Measurements from ENCODE around the gene PPAN. TPM values are rescaled to one million over a fixed set of nuclear protein-coding genes. Genes with fewer than 3 reads are reported as not detected.

The PPAN gene
- total RNA-seq, 1 donor from 2014 or later, result 88.7 TPM

DNA sequence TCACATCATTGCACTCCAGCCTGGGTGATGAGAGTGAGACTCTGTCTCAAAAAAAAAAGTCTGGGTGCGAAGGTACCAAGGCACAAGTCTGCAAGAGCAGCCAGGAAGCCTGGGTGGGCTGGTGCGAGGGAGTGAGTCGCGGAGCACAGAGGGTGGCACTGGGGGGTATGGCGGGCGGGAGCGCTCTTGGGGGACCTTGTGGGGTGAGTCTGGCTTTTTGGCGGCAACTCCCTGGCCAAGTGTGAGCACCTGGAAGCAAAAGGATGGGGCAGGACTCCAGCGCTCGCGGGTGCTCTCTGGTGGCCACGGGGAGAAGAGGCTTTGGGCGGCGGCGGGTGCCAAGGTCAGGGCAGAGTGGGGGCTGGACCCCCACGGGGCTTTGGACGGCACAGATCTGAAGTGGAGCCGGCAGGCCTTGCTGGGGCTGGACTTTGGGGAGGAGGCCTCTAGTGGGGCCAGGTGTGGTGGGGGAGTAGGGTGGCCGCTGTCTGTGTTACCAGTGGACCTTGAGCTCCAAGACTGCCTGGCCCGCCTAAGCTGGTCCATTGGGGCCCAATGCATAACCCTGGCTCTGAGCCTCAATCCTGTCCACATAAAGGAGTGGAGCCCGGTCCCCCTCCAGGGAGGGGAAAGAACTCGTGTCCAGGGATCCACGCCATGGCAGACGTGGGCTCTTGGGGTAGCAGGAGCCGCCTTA is 6.9 kb downstream of the PPAN start:
- intact Hi-C loops (cut with micrococcal nuclease), result loop anchor here (1.0 to 2.0 kb wide), 4 partner anchors 9 to 178 kb away; no protein-coding TSS in a partner anchor

DNA sequence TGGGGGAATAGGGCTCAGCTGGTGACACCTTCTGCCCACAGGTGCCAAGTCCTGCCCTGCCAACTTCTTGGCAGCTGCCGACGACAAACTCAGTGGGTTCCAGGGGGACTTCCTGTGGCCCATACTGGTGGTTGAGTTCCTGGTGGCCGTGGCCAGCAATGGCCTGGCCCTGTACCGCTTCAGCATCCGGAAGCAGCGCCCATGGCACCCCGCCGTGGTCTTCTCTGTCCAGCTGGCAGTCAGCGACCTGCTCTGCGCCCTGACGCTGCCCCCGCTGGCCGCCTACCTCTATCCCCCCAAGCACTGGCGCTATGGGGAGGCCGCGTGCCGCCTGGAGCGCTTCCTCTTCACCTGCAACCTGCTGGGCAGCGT is 7.4 kb downstream of the PPAN start:
- intact Hi-C loops (cut with micrococcal nuclease), result loop anchor here (1.0 to 2.0 kb wide), 3 partner anchors 14 to 179 kb away; no protein-coding TSS in a partner anchor

DNA sequence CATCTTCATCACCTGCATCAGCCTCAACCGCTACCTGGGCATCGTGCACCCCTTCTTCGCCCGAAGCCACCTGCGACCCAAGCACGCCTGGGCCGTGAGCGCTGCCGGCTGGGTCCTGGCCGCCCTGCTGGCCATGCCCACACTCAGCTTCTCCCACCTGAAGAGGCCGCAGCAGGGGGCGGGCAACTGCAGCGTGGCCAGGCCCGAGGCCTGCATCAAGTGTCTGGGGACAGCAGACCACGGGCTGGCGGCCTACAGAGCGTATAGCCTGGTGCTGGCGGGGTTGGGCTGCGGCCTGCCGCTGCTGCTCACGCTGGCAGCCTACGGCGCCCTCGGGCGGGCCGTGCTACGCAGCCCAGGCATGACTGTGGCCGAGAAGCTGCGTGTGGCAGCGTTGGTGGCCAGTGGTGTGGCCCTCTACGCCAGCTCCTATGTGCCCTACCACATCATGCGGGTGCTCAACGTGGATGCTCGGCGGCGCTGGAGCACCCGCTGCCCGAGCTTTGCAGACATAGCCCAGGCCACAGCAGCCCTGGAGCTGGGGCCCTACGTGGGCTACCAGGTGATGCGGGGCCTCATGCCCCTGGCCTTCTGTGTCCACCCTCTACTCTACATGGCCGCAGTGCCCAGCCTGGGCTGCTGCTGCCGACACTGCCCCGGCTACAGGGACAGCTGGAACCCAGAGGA is 7.9 kb downstream of the PPAN start:
- intact Hi-C loops (cut with micrococcal nuclease), result loop anchor here (1.0 to 2.0 kb wide), 3 partner anchors 15 to 179 kb away; no protein-coding TSS in a partner anchor

DNA sequence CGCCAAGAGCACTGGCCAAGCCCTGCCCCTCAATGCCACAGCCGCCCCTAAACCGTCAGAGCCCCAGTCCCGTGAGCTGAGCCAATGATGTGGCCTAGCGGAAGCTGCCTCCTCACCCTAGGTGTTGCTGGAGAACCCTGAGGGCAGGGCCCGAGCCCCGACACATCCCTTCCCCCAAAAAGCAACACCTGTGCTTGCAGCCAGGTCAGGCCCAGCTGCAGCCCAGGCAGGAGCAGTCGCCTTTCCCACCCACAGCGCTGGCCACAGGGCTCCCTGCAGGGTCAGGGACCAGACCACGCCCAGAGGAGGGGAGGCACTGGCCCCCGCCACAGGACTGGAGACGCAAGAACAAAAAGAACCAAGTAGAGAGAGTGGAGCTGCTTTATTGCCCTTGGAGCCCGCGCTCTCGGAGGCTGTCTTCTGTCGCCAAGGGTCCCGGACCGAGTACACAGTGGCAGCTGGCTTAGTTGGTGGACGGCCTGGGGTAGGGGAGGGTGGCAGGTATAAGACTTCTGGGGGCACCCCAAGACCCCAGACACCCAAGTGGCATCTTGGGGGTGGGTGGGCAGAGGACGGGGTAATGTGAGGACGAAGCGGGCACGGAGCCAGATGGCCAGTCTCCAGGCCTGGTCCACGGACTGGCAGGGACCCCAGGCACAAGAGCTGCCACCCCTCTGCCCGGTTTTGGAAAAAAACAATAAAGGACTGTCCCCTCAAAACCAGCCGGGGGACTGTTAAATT is 8.7 kb downstream of the PPAN start:
- intact Hi-C loops (cut with micrococcal nuclease), result no loop called here

DNA sequence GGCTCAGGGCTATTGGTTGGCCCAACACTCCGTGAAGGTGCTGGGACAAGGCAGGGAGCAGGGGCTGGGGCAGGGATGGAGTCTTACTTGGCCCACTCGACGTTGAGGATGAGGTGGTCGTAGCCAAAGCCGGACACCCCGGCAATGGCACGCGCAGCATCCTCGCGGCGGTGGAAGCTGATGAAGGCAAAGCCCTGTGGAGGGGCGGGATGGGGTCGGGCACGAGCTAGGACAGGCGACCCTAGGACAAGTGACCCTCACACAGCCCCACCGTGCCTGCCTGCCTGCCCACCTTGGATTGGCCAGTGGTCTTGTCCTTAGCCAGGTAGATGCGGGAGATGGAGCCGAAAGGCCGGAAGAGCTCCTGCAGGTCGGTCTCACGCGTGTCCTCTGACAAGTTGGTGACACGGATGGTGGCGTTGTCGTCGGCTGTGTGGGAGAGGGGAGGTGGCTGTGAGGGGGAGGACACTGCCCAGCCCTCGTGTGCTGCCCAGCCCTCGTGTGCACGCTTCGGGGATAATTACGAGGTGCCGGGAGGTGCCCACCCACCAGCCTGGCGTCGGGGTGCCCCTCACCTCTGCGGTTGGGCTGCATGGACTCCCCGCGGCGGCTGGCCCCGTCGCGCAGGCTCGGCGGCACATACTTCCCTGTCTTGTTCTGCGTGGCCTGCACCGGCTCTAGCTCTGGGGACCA is 9.4 kb downstream of the PPAN start:
- intact Hi-C loops (cut with micrococcal nuclease), result no loop called here

DNA sequence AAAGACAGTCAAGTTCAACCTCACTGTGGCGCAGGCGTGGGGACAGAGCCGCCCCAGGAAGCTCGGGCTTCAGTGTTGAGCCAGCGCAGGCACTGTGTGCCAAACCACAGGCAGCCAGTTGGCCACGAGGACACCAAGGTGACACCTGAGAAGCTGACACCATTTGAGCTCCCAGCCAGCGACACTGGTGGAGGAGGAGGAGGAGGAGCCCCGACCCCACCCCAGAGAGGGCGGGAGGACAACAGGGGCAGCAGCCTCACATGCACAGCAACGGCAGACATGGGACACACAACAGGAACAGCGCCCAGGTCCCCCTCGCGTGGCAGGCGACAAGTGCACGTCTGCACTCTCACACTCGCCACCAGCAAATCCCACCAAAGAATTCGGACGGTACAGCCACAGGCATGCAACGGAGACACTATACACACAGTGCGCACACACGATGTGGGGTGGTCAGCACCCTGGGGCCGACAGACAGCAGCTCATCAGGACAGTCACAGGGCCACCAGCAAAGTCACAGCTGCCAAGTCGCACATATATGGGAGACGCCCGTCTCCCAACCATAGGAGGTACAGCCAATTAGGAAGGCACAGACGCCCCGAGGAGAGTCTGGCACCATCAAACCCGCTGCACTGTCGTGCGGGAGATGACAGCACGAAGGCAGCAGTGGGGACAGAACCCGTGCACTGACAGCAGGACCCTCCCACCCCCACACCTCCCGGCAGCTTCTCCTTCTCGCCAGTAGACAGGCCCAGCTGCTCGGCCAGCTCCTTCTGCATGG is 10.1 kb downstream of the PPAN start:
- intact Hi-C loops (cut with micrococcal nuclease), result no loop called here

DNA sequence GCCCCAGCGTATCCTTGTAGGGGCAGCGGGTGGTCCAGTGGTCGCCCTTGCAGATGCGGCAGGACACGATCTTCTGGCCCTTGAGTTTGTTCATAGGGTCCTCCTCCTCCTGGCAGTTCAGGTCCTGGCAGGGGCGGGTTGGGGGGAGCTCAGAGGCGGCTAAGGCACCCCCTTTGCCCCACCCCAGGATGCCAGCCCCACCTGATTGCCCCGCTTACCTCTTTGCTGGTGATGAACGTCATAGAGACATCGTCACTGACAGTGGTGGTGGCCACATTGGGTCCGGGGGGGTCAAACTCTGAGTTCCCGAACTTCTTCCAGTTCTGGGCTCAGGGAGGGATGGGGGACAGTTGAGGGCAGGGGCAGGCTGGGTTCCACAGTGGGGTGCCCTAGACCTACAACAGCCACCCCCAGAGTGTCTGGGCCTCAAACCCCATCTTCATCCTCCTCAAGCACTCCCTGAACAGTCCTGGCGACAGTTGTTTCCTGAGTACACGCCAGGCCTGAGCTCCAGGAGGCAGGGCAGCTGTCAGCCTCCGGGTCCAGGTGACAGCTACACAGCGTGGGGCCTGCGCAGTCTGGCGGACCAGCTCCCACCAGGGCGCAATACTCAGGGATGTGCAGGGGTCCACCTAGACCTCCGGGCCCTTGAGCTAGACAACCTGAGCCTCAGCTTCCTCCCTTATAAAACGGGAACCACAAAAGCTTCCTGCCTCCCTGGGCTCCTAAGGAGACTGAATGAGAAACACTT is 10.9 kb downstream of the PPAN start:
- intact Hi-C loops (cut with micrococcal nuclease), result no loop called here

DNA sequence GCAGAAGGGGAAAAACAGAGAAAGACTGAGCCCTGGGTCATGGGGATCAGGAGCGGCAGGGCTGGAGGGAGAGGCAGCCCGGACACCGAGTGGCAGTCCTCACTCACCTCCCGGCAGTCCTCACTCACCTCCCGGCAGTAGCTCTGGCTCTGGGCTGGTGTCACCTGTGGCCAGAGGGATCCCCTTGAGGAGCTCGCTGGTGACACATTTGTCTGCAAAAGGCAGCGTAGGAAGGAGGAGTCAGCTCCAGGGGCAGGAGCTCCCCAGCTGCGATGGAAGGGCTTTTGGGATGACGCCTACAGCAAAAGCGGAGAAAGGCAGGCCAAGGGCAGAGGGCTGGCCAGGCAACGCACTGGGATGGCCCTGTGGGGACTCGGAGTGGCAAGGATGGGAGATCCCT is 12.8 kb downstream of the PPAN start:
- intact Hi-C loops (cut with micrococcal nuclease), result loop anchor here (1.0 kb wide), 2 partner anchors 13 to 33 kb away; partner anchors contain the start of genes PPAN and SHFL

DNA sequence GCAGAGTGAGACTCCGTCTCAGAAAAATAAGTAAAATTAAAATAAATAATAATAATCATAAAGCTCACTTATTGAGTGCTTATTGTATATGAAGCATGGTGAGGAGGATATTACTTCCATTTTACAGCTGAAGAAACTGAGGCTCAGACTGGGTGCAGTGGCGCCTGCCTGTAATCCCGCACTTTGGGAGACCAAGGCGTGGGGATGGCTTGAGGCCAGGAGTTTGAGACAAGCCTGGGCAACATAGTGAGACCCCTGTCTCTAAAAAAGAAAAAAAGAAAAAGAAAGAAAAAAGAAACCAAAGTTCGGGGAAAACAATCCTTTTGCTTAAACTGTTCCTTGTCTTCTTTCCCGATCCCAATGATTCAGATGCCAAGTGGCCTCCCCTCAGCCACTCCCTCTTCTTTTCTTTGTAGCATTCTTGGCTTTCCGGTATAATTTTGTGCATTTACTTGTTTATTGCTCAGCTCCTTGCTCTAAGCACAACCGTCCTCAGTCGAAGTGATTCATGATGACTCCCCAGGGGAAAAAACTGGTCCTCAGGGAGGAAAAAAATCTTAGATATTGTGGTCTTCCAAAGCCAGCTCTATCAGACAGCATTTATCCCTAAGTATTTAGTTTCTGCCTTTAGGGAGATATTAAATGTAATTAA is 14.5 kb downstream of the PPAN start:
- intact Hi-C loops (cut with micrococcal nuclease), result loop anchor here (1.0 to 2.0 kb wide), 2 partner anchors 74 to 131 kb away; partner anchors contain the start of gene DNMT1

DNA sequence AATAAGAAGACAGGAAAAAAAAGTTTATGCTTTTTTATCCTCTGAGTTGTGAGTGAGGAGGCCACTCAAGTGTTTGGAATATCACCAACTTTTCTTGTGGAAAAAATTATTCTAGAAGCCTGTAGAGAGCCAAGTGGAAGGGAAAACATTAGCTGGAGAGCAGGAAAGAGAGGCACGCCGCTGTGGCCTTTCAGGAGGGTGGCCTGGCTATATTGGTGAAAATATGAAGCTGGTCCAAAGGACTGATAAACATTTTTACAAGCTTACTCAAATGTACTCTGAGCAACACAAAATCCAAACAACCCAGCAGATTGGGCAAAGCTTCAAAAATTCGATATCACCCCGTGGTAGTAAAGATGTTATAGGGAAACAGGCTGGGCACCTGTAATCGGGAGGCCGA is 15.9 kb downstream of the PPAN start:
- intact Hi-C loops (cut with micrococcal nuclease), result no loop called here

DNA sequence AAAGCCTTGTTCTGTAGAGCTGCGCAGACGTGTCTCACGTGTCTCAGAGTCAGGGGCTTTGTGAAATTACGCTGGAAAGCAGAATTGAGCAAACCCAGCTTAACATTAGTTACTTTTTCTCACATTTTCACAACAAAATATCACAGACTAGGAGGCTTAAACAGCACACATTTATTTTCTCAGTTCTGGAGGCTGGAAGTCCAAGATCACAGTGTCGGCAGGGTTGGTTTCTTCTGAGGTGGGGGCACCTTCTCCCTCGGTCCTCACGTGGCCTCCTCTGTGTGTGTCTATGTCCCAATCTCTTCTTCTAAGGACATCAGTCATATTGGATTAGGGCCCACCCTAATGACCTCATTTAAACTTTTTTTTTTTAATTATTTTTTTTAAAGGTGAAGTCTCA is 18.3 kb downstream of the PPAN start:
- intact Hi-C loops (cut with micrococcal nuclease), result no loop called here

DNA sequence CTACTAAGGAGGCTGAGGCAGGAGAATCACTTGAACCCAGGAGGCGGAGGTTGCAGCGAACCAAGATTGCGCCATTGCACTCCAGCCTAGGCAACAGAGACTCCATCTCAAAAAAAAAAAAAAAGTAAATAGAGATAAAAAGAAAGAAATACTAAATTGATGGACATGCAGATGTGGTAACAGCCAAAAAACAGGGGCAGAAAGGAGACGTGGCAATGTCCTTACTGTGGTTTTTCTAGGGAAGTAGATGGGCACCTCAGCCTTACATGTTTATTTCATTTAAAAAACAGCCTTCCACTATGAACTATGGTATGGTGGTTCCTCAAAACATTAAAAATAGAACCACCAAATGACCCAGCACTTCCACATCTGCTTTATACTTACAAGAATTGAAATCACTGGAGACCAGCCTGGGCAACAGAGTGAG is 20.1 kb downstream of the PPAN start:
- intact Hi-C loops (cut with micrococcal nuclease), result no loop called here

DNA sequence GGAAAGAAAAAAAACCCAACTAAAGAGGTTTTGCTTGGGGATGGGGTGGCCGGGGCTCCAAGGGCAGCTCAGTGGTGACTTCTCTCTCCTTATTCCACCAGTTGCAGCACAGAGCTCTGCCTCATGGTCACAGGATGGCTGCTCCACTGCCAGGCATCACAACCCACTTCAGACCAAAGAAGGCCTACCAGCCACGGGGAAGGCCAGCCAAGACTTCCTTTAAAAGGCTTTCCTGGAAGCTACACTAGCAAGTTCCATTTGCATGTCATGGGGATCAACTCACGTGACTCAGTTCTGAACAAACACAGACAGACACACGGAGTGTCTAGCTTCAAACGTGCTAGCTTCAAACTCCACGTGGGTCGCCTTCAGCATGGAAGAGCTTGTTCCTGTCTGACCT is 26.7 kb downstream of the PPAN start:
- intact Hi-C loops (cut with micrococcal nuclease), result no loop called here

DNA sequence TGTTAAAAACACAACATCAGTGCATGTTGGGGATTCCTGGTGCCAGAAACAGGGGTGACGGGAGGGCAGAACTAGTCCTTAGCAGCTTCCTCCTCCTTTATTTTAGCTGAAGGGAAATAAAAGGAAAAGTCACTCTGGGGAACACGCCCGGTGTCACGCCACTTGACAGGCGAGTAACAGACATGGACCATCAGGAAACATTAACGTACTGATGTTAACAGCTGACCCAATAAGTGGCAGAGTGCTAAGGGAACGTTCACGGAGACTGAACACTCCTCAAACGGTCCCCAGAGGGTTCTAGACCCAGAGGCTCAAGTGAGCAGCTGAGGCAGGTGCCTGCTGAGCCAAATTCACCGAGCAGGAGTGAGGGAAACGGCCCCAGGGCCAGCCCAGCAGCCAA is 27.4 kb downstream of the PPAN start:
- intact Hi-C loops (cut with micrococcal nuclease), result no loop called here

DNA sequence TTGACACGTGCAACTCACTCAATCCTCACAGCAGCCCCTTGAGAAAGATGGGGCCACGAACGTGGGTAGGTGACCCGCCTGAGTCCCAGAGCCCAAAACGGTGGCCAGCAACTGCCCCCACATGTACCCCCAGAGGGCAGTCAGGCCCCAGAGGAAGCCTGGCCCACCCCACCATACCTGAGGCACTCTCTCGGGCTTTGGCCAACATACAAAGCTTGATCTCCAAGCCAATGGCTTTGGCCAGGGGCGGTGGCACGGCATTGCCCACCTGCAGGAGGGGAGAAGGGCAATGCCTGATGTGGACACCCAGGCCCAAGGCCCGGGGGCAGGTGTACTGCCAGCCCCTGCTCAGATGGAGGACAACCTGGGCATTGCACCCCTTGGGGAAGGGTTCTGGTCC is 27.9 kb downstream of the PPAN start:
- intact Hi-C loops (cut with micrococcal nuclease), result no loop called here

DNA sequence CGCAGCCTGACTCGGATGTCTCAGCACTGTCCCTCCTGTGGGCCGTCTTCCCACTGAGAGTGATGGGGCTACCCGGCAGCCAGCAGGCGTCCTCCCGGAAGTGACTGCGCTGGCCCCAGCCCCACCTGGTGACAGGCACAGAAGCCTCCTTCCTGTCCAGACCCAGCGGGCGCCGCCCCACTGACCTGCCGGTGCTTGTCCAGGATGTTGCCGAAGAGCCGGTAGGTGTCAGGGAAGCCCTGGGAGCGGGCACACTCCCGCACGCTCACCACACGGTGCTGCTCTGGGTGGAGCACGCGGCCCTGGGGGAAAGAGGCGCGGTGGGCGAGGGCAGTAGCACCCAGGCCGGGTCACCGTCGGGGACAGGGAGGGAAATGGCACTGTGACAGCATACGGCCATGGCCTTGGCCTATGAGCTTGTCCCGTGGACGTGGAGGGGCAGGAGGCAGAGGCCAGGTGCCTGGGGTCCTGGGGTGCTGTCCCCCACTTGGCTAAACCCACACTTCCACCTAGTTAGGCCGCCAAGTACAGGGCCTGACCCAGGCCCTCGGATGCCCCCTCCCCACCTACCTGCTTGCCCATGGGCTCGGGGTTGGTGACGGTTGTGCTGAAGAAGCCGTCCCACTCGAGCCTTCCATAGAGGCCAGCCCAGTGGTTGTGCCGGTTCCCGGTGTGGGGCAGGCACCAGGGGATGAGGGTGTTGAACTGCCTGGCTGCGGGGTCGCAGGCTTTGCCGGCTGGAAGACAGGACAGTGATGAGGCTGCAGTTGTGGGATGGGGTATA is 29.6 kb downstream of the PPAN start:
- intact Hi-C loops (cut with micrococcal nuclease), result no loop called here

DNA sequence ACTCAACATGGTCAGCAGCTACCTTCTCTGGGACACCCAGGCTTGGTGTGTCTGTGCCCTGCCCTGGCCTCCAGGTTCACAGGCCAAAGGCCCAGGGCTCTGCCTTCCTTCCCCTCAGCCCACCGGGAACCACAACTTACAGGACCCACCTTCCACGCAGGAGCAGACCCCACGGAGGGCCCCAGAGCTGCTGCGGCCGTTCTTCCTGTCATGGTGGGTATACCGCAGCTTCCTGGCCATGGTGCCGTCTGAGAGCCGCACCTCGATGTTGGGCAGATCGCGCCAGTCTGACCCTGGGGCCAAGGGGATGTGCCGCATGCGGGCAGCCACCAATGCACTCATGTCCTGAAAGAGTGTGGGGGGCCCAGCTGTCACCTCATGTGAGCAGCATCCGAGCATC is 30.8 kb downstream of the PPAN start:
- intact Hi-C loops (cut with micrococcal nuclease), result no loop called here

Data from T-helper 1 cell treated with Interleukin-12 subunit alpha and Interleukin-12 subunit beta and Interleukin-4 antibody, amounts not matched to agents 30 ng/mL and 1 ng/mL, for 36 hours (primary cell).